ENCODE data around the gene PILRA. TPM values are rescaled to one million over a fixed set of nuclear protein-coding genes. Genes with fewer than 3 reads are reported as not detected.

Gene PILRA
- total and polyA plus RNA-seq, 2 of the 13 experiments (the other 11 are each of a cell fraction or from before 2014, with no cell fraction given) = 0.13 to 1.3 TPM

DNA sequence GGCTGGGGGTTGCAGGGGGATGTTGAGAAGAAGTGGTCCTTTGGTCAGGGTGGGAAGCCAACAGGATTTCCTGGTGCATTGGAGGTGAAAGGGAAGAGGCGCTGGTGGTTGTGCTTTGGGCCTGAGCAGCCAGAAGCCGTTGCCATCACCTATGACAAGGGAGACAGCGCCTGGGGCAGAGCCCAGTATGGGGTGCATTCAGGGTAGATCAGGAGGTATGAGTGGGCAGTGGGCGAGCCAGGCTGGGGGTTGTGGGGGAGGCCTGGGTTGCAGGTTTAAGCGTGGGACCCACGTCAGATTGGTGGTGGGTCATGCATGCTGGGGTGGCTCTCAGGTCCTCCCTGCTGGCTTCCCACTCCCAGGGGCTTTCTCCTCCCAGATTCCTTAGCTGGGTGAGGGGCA lies 21.6 kb upstream of the PILRA start (continued):
- TF ChIP-seq, protein P1, sequence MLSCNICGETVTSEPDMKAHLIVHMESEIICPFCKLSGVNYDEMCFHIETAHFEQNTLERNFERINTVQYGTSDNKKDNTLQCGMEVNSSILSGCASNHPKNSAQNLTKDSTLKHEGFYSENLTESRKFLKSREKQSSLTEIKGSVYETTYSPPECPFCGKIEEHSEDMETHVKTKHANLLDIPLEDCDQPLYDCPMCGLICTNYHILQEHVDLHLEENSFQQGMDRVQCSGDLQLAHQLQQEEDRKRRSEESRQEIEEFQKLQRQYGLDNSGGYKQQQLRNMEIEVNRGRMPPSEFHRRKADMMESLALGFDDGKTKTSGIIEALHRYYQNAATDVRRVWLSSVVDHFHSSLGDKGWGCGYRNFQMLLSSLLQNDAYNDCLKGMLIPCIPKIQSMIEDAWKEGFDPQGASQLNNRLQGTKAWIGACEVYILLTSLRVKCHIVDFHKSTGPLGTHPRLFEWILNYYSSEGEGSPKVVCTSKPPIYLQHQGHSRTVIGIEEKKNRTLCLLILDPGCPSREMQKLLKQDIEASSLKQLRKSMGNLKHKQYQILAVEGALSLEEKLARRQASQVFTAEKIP (CRISPR knock-in tag; IDR thresholded peaks at IDR 0.05; ENCODE audit: borderline replicate concordance) = no peak
- TF ChIP-seq ZKSCAN8 (CRISPR knock-in tag; IDR thresholded peaks at IDR 0.05; ENCODE audit: borderline replicate concordance) = no peak
- TF ChIP-seq SALL2 (CRISPR knock-in tag; IDR thresholded peaks at IDR 0.05) = no peak
- no peak for TF ChIP-seq CENPT (CRISPR knock-in tag; IDR thresholded peaks at IDR 0.05; ENCODE audit: low read depth)
- TF ChIP-seq ZNF563 (CRISPR knock-in tag; IDR thresholded peaks at IDR 0.05) = no peak
- no peak for TF ChIP-seq MYC (CRISPR knock-in tag; IDR thresholded peaks at IDR 0.05; ENCODE audit: borderline replicate concordance)
- no peak for TF ChIP-seq ZNF530 (CRISPR knock-in tag; IDR thresholded peaks at IDR 0.05; ENCODE audit: low read depth)
- TF ChIP-seq, protein P2, sequence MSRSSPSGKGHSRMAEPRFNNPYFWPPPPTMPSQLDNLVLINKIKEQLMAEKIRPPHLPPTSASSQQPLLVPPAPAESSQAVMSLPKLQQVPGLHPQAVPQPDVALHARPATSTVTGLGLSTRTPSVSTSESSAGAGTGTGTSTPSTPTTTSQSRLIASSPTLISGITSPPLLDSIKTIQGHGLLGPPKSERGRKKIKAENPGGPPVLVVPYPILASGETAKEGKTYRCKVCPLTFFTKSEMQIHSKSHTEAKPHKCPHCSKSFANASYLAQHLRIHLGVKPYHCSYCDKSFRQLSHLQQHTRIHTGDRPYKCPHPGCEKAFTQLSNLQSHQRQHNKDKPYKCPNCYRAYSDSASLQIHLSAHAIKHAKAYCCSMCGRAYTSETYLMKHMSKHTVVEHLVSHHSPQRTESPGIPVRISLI (CRISPR knock-in tag; IDR thresholded peaks at IDR 0.05; ENCODE audit: borderline replicate concordance) = no peak
- TF ChIP-seq, protein P3, sequence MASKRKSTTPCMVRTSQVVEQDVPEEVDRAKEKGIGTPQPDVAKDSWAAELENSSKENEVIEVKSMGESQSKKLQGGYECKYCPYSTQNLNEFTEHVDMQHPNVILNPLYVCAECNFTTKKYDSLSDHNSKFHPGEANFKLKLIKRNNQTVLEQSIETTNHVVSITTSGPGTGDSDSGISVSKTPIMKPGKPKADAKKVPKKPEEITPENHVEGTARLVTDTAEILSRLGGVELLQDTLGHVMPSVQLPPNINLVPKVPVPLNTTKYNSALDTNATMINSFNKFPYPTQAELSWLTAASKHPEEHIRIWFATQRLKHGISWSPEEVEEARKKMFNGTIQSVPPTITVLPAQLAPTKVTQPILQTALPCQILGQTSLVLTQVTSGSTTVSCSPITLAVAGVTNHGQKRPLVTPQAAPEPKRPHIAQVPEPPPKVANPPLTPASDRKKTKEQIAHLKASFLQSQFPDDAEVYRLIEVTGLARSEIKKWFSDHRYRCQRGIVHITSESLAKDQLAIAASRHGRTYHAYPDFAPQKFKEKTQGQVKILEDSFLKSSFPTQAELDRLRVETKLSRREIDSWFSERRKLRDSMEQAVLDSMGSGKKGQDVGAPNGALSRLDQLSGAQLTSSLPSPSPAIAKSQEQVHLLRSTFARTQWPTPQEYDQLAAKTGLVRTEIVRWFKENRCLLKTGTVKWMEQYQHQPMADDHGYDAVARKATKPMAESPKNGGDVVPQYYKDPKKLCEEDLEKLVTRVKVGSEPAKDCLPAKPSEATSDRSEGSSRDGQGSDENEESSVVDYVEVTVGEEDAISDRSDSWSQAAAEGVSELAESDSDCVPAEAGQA (IDR thresholded peaks at IDR 0.05; ENCODE audit: low read depth) = no peak
- TF ChIP-seq, protein P3 (CRISPR knock-in tag; IDR thresholded peaks at IDR 0.05; ENCODE audit: borderline replicate concordance) = no peak
- no peak for TF ChIP-seq DPF2 (CRISPR knock-in tag; IDR thresholded peaks at IDR 0.05; ENCODE audit: borderline replicate concordance, low read depth)

Data from HepG2 (cell line).